D721Med (cell line): Measurements from ENCODE around the gene ZNF792.
"Not testable (repeated sequence)": the region's sequence is repeated elsewhere in the genome, so short reads cannot be mapped to it uniquely, and the experiment has no call there.

Source experiments
- DNase-seq: peaks from one replicate; pipeline ENCODE4 v3.0.0; 2011; ENCODE audit warnings: low spot score; ENCODE audit not compliant: insufficient read length
- FAIRE-seq: peaks from 2 replicates; lab custom pipeline; 2011; peaks lifted over from hg19 to GRCh38; lab: Jason Lieb, UNC
- TF ChIP-seq, protein P1 (sequence below): IDR thresholded peaks from 2 replicates; pipeline ENCODE4 v1.5.1; 2012; ENCODE audit warnings: mild to moderate bottlenecking, control low read depth; ENCODE audit not compliant: insufficient read depth; ENCODE audit errors: missing control alignments

The ZNF792 gene

GRCh38 chr19:35002037-35002535, 38.1 kb upstream of the ZNF792 start:
- no peak for FAIRE-seq
- TF ChIP-seq, protein P1, sequence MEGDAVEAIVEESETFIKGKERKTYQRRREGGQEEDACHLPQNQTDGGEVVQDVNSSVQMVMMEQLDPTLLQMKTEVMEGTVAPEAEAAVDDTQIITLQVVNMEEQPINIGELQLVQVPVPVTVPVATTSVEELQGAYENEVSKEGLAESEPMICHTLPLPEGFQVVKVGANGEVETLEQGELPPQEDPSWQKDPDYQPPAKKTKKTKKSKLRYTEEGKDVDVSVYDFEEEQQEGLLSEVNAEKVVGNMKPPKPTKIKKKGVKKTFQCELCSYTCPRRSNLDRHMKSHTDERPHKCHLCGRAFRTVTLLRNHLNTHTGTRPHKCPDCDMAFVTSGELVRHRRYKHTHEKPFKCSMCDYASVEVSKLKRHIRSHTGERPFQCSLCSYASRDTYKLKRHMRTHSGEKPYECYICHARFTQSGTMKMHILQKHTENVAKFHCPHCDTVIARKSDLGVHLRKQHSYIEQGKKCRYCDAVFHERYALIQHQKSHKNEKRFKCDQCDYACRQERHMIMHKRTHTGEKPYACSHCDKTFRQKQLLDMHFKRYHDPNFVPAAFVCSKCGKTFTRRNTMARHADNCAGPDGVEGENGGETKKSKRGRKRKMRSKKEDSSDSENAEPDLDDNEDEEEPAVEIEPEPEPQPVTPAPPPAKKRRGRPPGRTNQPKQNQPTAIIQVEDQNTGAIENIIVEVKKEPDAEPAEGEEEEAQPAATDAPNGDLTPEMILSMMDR = no peak
- DNase-seq = no peak

- DNase-seq (no peak), FAIRE-seq (no peak)
These were observed 36.8 kb upstream of the ZNF792 start for GRCh38 chr19:35000647-35001501.

GRCh38 chr19:35000338-35000646, 36.3 kb upstream of the ZNF792 start:
- FAIRE-seq (no peak), DNase-seq (no peak)
- TF ChIP-seq, protein P1 = no peak

More at GRCh38 chr19:35000647-35001501, 36.8 kb upstream of the ZNF792 start:
- TF ChIP-seq, protein P1 = no peak

GRCh38 chr19:34999498-35000337, 35.7 kb upstream of the ZNF792 start, which contains the start of gene GRAMD1A:
Gene GRAMD1A, plus strand, starts transcription at chr19:35000323. Its CDS starts 156 bp downstream, at chr19:35000479.
- TF ChIP-seq, protein P1 = no peak
- no peak for FAIRE-seq
- DNase-seq = peak; percentile 95

- FAIRE-seq (no peak), DNase-seq (no peak)
- TF ChIP-seq, protein P1 = no peak
These were observed 34.9 kb upstream of the ZNF792 start for GRCh38 chr19:34998777-34999497.

DNA sequence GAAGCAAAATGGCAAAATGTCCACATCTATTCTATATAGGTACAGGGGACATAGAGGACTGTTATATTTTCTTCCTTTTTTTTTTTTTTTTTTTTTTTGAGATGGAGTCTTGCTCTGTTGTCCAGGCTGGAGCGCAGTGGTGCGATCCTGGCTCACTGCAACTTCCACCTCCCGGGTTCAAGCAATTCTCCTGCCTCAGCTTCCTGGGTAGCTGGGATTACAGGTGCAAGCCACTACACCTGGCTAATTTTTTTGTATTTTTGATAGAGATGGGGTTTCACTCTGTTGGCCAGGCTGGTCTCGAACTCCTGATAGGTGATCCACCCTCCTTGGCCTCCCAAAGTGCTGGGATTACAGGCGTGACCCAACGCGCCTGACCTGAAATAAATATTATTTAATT, 34.2 kb upstream of the ZNF792 start:
- not testable (repeated sequence) for FAIRE-seq, DNase-seq

- TF ChIP-seq, protein P1 = no peak
- no peak for DNase-seq
- FAIRE-seq = no peak
These were observed 33.1 kb upstream of the ZNF792 start for GRCh38 chr19:34997071-34997617.
